GM21447 (cell line): ENCODE measurements around the gene CD48.
"Not testable (repeated sequence)": the region's sequence is repeated elsewhere in the genome, so short reads cannot be mapped to it uniquely, and the experiment has no call there.

Experiments used
- ATAC-seq: cut with Tn5 transposase; IDR thresholded peaks from one replicate; pipeline ENCODE4 v1.9.1; 2021; ENCODE audit not compliant: unreplicated experiment

Gene CD48

DNA sequence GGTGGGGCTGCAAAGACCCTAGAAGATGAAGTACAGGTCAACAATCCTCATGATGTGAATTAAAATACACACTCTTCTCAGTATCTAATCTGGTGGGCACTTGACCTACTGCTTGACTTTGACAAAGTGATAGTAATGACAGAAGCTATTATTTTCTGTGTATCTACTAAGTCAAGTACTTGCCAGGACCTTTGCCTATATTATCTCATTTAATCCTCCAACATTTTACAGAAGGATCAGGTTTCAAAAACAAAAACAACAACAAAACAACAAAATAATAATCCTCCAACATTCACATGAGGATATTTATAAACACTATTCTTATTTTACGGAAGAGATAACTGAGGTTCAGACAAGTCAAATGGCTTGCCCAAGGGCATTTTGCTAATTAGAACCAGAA lies 4.4 kb upstream of the CD48 start:
- ATAC-seq: no peak

DNA sequence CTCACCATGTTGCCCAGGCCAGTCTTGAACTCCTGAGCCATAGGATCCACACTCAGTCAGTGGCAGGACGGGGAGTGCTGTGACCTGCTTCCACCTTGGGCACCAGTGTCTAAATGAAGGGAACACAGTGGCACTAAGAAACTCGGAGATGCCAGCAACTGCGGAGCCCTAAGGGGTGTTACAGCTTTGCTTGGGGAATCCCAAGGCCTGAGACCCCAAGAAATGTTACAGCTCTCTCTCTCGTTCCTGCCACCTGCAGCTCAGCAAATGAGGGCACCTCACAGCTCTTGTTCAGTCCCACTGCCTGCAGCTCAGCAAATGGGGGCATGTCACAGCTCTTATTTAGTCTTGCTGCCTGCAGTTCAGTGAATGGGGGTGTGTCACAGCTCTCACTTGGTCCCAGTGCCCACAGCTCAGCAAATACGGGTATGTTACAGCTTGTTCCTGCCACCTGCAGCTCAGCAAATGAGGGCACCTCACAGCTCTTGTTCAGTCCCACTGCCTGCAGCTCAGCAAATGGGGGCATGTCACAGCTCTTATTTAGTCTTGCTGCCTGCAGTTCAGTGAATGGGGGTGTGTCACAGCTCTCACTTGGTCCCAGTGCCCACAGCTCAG lies 2.5 kb upstream of the CD48 start:
- not testable (repeated sequence) for ATAC-seq

GRCh38 chr1:160713161-160713560 lies 1.5 kb upstream of the CD48 start:
- no peak for ATAC-seq

DNA sequence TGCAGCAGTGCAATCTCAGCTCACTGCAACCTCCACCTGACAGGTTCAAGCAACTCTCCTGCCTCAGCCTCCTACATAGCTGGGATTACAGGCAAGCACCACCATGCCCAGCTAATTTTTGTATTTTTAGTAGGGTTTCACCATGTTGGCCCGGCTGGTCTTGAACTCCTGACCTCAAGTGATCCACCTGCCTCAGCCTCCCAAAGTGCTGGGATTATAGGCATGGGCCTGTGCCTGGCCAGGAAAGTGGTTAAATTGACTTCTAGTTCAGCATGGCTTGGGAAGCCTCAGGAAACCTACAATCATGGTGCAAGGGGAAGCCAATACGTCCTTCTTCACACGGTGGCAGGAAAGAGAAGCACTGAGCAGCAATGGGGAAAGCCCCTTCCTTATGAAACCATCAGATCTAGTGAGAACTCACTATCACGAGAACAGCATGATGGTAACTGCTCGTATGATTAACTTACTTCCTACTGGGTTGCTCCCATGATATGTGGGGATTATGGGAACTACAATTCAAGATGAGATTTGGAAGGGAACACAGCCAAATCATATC lies 981 bp upstream of the CD48 start:
- peak; percentile 41 for ATAC-seq

DNA sequence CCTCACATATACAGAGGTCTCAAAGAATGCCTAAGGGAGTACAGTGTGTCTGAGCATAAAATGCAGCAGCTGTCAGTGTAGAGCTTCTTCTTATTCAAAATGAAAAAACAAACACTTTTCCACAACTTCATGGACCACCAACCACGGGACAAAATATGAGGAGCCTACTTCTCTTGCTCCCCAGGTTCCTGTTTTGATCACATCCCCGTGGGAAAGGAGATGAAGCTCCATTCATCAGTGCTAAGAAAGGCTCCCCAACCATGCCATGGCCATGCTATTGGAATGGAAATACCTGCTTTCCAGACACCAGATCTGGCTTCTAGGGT lies 383 bp downstream of the CD48 start:
- ATAC-seq: no peak

DNA sequence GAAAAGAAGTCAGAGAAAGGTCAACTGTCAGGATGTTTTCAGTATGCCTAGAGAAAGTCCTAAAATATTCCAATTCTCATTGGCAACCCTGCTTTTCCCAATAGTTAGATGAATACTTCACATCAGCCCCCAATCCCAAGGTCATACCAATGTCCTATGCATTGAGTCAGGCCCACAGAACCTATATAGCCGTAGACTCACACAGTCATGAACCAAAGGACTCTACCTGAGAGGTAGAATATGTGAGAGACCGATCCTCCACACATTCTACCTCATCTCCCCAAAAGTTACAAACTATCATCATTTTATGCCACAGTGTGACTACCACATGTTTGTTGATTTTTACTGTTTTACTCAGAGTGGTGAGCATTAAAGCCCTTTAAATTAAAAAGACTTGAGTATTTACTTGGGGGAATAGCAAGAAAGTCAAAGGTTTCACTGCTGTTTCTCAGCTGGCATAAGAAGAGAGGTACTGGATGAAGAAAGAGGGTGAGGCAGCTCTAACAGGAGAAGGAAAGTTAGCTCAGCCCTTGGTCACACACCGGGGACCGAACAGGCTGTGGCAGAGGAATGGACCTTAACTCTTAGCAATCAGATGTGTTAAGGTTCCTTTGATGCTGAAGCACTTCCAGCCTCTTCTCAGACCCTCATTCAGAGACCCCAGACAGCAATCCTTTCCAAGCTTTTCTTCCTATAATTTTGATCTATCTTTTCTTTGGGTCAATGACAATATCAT lies 937 bp downstream of the CD48 start:
- no peak for ATAC-seq

- no peak for ATAC-seq
These were observed 1.9 kb downstream of the CD48 start for GRCh38 chr1:160709715-160710114.

GRCh38 chr1:160708801-160709200 lies 2.8 kb downstream of the CD48 start:
- peak; percentile 36 for ATAC-seq

DNA sequence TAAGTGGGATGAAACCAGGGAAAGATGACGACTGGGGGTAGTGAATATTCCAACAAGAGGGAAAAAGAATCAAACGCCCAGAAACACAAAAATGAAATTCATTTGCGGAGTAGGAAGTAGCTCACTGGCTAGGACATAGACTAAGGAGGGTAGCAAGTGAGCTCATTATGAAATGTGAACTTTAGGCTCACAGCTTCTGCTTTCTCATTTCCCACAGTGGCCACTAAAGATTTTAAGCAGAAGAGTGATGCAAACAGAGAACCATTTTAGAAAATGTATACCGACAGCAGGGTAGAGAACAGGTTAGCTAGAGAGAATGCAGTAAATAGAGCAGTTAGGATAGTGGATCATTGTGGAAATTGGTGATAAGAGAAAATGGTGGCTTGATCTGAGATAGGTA lies 3.5 kb downstream of the CD48 start:
- no peak for ATAC-seq

- no peak for ATAC-seq
These were observed 4.2 kb downstream of the CD48 start for GRCh38 chr1:160707236-160708064.

DNA sequence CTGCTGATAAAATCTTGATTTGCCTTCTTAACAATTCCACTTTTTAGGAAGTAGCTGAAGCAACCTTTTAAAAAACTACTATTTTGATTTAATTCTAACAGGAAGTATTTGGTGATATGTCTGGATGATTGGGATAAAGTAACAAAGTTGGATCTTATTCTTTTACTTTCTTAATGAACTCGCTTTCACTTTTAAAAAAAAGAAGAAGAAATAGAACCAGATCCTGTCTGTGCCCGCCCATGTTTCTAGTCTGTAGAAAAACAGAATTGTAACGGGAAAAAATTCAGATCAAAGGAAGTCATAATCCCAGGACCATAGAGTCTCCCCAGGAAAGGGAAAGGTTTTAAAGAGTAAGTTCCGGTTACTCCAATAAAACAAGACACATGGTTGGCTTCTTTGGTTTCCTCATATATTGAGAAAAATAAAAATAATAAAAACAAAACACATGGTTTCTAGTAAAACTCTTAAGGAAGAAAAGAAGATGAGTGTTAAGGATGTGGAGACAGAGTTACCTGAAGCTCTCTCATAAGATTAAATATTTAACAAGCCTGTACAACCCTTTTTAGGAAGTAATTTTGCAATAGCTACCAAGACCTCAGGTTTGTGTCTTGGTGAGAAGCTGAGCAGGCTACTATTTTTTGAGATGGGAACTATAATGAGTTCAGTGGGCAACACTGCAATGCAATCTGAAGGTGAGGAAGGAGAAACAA lies 4.9 kb downstream of the CD48 start:
- ATAC-seq: no peak

DNA sequence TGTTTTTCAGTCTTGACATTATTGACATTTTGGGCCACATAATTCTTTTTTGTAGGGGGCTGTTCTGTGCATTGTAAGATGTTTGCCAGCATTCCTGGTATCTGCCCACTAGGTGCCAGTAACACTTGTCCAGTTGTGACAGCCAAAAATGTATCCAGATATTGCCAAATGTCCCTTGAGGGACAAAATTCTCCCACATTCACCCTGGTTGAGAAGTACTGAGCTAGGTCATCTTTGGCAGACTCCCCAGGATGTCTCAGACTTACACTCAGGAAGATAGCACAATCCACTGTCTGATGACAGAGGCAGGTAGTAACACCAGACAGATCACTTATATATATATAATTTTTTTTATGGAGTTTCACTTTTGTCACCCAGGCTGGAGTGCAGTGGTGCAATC lies 5.9 kb downstream of the CD48 start:
- ATAC-seq: no peak

GRCh38 chr1:160705212-160705621 lies 6.4 kb downstream of the CD48 start:
- ATAC-seq: not testable (repeated sequence)

DNA sequence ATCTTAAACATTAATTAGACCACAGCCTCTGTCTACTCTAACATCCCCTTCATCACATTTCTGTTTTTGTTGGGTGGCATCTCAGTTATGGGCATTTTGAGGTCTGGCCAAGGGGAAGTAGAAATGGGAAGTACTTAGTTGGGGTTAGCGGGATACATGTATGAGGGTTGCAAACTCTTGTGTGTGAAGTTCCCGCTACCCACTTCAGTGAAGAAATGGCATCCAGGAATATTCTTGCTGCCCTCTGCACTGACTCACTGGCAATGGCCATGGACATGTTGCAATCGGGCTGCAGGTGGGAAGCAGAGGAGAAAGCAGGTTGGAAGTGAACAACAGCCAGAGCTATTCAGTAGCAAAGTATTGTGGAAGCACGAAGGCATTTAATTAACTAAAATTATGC lies 7.4 kb downstream of the CD48 start:
- no peak for ATAC-seq

GRCh38 chr1:160702100-160702499 lies 9.5 kb downstream of the CD48 start:
- ATAC-seq: no peak

- not testable (repeated sequence) for ATAC-seq
These were observed 19.2 kb downstream of the CD48 start for GRCh38 chr1:160692390-160692789.

DNA sequence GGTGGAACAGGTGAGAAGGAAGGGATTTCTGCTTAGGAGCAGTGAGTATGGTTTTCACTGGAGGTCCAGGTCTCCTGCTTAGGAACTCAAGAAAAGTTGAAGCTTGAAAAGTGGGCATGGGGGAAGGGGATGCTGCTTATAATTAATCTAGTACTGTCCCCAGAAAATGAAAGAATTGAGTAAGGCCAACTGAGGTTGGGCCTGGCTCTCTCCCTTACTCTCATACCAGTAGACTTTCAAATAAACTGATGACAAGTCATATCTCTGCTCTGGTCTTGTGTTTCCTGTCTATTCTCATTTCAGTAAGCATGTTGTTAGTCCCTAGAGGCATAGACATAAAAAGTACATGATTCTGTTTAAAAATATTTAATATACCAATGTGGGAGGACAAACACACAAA lies 26.4 kb downstream of the CD48 start:
- ATAC-seq: no peak

DNA sequence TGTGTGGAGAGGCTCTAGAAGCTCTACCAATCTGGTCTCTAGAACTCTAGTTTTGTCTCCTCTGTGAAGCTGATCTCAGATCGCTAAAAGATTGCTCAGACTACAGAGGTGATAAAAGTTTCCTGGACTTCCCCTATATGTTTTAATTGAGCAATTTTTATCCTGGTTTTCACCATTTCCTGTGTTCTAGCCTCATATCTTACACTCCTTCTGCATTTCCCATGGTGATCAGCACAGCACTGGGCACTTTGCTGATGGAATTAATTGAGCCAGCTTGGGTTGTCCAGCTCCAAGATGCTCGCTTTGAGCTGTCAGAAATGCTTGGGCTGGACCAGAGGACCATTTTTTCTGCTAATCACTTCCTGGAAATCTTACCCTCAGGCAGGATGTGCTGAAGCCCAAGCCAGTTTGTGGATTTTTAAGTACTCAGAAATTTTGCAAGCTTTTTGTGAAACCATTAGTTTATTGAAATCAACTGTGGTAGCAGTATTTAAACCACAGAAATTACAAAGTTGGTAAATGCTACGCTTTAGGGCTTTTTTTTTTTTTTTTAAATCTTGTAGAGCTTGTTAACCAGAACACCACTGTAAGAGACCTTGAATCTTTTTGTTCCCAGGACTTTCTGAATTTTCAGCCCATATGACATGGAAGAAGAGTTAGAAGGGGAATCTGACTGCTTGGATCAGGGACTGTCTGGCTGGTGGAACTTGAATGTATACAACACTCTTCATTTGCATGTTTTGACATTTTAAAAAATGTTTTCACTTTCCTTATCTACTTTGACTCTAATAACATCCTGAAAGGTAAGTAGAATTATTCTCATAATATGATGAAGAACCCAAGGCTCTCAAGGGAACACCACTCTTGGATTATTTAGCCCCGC lies 28.4 kb downstream of the CD48 start:
- ATAC-seq: no peak

DNA sequence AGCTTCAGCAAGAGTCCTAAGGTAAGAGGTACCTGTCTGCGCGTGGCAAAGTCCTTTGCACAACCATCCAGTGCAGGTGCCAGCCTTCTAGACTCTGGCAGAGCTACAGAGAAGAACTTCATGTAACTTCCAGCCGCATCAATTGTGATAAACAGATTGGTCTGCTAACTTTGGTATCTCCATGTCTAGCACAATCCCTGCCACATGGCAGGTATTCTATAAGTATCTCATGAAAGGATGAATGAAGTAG lies 29.8 kb downstream of the CD48 start:
- ATAC-seq: no peak

DNA sequence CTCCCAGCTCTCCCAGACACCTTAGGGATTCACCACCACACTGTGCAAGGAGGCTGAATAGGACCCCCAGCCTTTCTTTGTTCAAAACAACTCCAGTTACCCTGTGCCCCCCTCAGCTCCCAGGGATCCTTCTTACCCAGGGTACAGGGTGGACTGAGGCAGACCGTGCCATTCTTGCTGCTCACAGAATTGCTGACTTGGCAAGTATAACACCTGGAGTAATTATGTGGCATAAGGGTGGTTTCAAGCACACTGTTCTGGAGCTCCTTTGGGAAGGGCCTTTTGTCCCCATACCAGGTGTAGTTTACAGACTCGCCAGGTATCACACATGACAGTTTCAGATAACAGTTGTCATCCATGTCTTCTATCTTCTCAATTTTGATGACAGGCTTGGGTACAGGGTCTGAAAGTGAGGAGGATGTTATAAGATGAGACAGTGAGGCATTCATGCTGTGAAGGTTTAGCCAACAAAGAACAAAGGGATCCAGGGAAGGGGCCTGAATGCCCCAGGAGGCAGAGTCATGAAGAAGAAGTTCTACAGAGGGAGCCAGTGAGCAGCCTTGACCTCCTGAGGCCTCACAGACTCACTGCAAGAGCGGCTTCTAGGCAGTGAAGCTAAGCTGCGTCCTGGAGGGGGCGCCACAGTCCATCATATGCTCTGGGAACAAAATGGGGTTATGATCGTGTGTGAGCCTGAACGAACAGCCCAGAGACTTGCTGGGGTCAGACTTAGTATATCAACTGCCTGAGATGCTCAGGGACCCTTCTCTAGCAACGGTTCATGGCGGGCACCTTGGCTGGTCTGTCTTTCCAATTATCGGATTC lies 30.3 kb downstream of the CD48 start:
- no peak for ATAC-seq
